ENCODE data around the gene CSRP1.

Gene CSRP1

DNA sequence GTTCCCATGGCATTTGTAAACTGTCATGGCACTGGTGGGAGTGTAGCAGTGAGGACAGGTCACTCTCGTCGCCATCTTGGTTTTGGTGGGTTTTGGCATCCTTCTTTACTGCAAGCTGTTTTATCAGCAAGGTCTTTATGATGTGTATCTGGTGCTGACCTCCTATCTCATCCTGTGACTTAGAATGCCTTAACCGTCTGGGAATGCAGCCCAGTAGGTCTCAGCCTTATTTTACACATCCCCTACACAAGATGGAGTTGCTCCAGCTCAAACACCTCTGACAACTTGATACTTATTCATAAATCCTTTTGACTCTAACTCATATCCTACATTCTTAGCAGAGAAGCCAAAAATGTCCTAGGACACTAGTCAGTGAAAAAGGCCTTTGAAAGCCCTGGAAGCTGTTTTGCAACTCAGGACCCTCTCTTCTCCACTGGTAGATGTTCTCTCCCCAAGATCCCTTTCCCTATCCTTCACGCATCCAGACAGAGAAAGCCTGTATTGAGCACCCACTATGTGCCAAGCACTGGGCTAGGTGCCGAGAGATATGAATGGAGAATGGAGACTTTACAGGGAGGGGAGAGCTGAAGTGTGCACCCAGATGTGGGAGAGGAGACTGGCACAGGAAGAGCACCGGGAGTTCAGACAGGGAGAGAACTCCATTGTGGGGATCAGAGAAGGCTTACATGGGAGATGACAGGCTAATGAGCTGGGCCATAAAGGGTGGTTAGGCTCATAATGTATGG lies 6.7 kb upstream of the CSRP1 start:
- no peak for DNase-seq (ENCODE audit: low spot score)

DNA sequence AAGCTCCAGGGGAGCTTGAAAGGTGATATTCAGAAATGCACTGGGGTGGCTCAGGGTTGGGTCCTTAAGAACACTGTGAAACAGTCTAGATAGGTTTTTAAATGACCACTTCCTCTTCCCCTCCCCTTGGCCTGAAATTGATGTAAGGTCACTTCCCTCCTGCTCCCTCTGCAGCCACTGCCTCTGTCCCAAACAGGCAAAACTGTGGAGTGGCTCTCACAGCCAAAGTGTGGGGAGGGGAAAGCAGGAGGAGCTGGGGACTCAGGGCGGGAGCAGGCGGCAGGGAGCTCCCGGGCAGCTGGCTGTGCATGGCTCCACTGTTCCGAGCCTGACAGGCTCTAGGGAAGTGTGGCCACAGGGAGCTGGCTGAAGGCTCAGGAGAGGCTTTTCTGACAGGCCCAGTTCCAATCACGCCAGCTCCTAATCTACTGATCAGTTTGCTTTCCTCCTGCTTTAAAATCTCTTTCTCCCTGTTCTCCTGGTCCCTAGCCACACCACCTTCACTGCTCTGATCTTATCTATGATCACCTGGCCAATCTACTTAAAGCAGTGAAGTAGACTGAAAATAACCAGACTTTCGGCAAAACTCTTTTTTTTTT lies 5.1 kb upstream of the CSRP1 start:
- DNase-seq (ENCODE audit: low spot score), result peak; percentile 91

DNA sequence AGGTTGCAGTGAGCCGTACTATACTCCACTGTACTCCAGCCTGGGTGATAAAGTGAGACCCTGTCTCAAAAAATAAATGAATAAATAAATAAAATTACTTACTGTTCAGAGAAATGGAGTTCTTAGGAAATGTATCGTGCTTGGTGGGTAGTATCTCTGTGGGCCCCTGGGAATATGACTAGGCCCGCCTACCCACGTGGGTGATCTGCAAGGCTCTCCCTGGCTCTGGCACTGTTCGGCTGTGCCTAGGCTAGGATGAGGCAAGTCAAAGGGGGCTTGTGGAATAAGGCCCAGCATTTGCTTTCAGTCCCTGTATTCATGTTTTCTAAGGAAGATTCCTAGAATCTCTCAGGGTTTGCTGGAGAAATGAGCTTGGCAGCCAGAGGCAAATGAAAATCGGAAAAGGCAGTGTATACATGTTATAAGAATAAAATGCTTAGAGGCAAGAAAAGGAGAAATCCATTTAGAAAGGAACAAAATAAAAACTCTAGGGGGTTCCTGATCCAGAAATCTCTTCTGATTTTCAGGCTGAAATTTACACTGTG lies 4.5 kb upstream of the CSRP1 start:
- DNase-seq (ENCODE audit: low spot score), result no peak

DNA sequence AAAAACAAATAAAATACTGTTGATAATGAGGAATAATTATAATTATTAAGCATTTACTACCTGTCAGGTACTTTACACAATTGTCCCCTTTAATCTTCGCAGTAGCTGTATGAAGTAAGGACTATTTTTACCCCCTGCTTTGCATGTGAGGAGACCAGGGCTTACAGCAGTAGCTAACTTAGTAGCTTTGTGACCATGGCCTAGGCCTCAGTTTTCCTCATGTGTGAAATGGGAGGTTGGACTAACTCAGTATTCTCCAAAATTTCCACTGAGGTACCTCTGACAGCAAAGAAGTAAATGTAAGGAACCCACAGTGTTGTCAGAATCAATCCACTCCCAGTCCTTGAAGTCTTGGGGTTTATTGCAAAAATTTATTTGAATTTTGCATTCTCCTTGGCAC lies 3.8 kb upstream of the CSRP1 start:
- no peak for DNase-seq (ENCODE audit: low spot score)

DNA sequence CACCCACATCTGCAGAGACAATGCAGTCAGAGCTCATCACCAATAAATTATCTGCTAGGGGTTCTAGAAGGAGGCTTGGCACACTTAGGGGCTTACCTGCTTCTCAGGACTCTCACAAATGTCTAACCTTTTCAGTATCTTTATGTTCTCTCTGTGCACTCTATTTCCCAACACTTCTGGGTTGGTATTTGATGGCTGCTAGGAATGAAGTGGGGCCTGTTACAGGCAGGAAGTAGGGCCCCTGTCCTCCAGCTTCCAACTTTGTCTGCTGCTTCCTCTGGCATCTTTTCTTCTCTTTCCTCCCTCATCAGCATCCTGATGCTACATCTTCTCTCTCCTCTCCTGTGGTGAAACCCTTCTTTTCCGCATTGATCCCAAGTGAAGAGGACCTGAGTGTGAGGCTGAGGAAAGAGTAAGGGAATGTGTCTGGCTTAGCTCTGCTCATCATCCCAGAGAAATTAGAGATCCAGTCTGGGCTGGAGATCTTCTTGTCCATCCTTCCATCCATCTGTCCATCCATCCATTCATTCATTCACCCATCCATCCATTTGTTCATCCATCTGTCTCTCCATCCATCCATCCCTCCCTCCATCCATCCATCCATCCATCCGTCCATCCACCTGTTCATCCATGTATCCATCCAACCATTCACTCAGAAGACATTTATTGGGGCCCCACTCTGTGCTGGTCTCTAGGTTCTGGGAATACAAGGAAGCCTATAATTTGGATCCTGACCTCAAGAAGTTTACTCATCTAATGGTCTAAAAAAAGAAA lies 2.9 kb upstream of the CSRP1 start:
- no peak for DNase-seq (ENCODE audit: low spot score)

DNA sequence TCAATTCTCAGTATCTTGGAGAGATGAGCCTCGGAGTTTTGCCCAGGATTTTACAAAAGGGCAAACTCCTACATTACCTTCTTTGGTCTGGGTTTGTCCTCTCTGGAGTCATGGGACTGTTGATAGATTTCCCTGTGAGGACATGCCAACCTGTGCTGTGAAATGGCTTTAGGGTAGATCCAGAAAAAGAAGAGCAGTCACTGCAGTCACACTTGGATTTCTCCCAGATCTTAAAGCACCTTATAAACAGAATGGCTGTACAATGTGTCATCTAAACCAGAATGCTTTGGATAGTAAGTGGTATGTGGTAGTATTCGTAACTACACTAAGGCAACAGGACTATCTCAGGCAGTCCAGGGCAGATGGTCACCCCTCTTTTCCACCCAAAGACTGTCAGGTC lies 1.9 kb upstream of the CSRP1 start:
- DNase-seq (ENCODE audit: low spot score), result no peak

DNA sequence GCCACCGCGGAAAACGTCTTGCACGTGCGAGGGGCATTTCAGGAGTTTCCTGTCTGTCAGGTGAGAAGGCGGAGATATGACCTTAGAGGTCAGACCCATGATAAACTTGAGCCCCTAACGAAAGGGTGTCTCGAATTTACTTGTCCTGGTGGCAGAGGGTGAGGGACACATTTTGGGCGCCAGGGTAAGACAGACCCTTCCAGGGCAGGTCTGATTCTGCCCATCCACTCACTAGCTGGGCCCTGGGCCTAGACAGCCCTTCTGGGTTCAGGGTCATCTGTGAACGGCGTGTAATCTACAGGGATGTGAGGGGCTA lies 395 bp upstream of the CSRP1 start:
- DNase-seq (ENCODE audit: low spot score), result no peak

DNA sequence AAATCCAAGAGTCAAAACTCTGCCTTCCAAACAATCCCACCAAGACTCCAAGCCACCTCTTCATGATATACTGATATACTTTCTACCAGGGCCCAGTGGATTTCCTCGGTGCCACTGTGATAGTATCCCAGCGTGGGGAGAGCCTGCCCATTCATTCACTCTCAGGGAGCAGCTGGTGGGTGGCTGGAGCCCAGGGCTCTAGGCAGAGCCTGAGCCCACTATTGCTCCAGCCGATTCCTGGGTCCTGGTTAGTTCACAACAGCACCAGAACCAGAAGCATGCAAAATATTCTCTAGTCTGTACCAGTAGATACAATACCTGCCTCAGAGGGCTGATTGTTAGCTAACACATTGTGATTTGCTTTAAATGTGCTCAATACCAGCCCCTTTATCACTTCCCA lies 831 bp downstream of the CSRP1 start:
- peak; percentile 57 for DNase-seq (ENCODE audit: low spot score)

DNA sequence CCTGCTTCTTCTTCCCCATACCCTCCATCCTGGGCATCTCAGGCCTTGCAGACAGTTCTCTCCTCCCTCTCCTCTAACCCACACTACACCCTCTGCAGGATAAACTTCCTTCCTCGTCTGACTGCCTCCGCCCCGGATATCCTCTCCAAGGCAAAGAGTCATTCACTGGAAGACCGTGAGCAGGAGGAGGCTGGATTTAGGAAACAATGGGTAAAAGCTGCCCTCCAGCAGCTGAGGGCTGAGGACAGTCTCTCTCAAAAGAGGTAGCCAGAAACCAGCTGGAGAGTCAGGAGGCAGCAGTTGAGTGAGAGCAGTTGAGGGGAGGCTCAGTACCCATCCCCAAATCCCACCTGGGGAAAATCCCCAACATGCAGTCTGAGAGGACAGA lies 1.4 kb downstream of the CSRP1 start:
- DNase-seq (ENCODE audit: low spot score), result no peak

DNA sequence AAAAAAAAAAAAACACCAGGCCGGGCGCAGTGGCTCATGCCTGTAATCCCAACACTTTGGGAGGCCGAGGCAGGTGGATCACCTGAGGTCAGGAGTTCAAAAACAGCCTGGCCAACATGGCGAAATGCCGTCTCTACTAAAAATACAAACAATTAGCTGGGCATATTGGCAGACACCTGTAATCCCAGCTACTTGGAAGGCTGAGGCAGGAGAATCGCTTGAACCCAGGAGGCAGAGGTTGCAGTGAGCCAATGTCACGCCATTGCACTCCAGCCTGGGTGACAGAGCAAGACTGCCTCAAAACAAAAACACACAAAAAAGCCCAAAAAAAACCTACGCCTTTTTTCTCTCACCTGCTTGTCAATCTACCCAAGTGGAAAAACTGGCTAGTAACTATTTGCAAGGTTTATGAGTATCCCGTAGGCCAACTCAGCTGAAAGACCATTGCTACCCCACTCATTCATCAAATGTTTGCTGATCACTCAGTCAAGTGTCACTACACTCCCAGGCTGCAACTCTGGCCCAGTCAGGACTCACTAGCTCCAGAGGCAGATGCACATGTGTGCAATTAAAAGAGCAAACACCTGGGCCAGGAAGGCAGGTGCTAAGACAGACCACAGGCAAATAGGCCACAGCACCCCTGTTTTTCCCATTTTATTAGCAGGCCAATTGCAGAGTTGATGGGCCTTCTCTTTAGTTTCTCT lies 2.0 kb downstream of the CSRP1 start:
- no peak for DNase-seq (ENCODE audit: low spot score)

DNA sequence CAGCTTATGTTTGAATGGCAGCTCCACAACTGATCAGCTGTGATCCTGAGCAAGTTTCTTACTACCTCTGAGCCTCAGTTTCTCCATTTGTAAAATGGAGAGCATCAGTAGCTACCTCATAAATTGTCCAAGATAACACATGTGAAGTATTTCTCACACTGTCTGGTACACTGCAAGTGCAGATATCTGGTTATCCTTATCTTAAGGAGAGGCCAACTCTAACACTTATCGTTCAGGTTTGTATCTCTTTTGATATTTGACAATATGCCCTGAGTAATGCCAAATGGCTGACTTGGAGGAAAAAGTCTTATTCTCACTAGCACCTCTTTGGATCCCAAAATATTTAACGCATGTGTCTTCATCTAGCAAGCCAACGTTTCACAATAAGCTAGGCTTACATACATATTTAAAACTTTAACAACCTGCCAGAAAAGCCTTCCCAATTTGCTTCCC lies 2.7 kb downstream of the CSRP1 start:
- DNase-seq (ENCODE audit: low spot score), result no peak

DNA sequence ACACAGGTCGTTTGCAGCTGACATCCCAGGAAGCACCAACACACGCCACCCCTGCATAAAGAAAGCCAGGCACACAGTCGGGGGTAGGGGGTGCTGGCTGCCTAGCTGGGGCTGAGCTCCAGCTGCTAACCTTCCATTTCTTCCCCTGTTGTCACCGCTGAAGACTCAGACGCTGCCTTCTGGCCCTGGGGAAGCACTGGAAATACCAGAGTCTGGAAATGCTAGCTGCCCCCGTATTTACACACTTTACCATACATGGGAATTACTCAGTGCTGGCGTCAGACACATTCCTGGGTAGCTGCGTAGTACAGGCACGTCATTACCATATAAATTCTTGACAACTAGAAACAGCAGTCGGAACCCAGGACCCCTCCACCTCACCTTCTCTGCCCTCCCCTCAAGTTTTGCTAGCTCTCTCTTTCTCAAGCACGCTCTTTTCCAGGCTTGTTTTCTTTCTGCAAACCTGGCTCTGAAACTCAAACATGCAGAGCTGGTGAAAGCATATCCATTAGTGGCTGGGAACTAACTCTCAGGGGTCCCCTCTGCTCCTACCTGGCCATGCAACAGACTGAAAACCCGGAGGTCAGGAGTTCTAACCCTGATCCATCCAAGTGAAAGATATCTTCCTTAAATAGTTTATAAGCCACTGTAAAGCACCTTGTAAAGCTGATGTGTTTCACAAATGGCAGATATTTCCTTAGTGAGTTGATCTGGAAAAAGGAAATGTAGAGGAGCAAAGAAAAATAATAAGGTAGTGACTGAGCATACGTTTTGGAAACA lies 3.3 kb downstream of the CSRP1 start:
- peak; percentile 53 for DNase-seq (ENCODE audit: low spot score)

DNA sequence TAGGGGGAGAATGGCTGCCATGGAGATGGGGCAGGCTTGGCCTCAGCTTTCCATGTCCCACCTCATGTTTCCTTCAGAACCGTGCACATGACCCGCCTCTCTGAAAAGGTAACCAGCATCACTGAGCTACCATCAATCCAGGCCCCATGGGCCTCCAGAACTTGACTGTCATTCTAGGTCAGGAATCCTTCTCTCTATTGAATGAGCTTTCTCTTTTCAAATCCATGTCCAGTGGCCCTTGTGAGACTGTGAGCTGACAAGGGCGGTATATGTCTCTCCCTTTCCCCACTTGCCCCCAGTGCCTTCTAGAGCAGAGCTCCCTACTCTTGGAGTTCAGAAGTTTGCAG lies 4.4 kb downstream of the CSRP1 start:
- no peak for DNase-seq (ENCODE audit: low spot score)

DNA sequence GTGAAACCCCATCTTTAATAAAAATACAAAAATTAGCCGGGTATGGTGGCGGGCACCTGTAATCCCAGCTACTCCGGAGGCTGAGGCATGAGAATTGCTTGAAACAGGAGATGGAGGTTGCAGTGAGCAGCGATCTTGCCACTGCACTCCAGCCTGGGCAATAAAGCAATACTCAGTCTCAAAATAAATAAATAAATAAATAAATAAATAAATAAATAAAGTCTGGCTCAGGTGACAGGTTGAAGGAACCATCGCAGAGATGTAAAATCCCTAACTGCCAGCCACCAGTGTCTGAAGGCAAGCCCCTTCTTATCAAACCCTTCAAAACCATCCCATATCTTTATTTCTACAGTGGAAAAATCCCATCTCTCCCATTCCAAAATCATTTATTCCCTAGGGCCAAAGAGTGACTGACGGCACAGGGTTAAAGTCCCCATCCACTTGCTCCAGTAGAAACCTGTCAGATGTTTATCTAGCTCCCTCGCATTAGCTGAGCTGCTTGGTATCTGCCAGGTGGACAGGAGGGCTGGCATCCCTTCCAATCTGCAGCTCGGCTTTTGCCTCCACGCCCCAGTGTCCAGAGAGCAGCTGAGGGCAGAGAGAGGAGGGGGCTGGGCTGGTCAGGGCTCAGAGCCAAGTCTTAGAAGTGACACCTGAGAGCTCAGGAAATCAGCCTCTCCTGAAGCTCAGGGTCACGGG lies 5.0 kb downstream of the CSRP1 start:
- no peak for DNase-seq (ENCODE audit: low spot score)

DNA sequence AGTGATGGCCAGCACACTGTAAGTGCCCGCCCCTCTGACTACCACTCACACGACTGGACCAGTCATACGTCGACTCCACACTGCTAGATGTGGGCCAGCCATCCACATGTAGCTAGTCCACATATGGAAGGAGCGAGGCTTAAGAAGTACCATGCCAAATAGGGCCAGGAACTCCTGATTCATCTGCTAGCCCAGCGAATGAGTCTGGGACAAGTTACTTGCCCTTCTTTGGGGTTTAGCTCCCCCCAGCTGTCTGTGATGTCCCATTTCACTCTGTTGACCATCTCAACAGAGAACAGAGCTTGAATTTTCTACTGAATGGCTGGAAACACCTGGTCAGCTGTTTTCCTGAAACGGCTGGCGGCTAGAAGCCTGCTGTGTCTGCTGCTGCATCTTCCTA lies 5.8 kb downstream of the CSRP1 start:
- no peak for DNase-seq (ENCODE audit: low spot score)

DNA sequence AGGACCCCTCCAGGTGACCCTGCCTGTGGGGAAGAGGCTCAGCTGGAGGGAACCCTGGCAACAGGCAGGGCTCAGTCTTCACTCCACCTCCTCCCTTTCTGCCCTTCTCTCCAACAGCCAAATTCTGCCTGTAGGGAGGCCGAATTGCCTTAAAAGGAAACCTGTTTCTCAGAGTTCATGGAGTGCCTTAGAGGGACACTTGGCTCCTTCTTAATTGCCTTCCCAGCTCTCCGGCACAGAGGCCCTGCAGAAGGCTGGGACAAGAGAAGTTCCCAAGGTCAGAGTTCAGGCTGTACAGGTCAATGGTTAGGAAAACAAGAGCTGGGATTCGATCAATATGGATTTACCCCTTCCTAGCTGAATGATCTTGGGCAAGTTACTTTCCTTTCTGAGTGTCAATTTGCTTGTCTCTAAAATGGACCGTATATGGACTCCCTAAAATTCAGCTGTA lies 6.2 kb downstream of the CSRP1 start:
- DNase-seq (ENCODE audit: low spot score), result no peak

DNA sequence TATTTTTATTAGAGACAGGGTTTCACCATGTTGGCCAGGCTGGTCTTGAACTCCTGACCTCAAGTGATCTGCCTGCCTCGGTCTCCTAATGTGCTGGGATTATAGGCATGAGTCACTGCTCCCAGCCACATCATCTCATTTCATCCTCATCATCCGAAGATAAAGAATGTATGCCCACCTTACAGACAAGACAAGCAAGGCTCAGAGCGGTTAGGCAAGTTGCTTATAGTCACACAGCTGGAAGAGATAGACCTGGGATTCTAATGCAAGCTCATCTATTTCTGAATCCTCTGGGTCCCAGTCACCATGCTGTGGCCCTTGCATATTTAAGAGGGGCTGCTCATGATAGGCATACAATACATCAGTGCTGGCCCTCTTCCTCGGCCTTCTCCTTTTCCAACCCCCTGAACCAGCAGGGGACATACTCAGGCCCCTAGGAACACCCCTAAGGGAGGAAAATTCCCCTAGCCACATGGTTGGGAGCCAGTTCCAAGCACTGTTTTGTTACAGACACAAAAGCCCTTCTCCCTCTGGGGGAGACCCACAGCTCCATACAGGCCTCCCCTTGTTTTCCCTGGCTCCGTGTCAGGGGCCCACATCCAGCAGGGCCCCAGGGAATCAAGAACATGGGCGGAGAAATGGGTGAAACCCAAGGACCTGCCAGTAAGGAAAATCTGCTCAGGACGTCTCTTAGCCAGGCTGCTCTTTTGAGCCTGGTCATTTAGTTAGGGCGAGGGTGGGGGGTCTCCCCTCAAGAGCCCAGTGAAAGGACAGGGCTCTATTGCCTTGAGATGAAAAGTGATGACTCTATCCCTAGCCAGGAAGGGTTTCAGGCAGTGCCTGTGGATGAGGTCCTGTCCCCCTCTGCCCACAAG lies 6.9 kb downstream of the CSRP1 start:
- peak; percentile 93 for DNase-seq (ENCODE audit: low spot score)

DNA sequence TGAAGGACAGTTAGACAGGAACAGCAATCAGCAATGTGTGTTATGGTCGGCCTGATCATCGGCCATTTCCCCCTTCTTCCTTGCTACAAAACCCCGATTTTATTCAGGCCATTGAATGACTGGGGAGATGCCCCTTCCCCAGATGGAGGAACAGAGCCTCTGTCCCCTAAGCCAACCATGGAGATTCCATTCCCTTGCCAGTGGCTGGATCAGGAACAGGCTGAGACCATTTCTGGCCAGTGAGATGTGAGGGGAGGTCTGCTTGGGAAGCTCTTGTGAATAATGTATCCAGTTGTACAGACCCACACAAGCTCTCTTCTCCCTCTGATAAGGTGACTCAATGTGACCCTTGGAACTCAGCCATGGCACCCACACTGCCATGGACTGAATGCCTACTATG lies 7.7 kb downstream of the CSRP1 start:
- no peak for DNase-seq (ENCODE audit: low spot score)

DNA sequence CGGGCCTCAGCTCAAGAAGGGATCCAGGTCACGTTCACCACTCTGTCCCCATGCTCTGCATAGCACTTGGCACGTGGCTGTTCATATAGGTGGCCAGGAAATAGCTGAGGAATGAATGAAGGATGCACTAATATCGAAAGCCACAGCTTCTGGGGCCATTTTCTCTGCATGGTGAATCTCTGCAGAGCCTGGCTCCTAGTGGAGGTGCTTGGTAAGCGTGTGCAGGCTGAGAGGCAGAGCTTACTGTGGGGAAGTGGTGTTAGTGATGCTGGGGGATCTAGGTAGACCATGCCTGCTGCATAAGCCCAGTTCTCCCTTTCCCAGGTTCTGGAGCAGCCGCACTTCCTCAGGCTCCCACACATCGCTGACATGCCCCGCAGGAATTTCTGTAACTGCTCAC lies 8.3 kb downstream of the CSRP1 start:
- DNase-seq (ENCODE audit: low spot score), result no peak

DNA sequence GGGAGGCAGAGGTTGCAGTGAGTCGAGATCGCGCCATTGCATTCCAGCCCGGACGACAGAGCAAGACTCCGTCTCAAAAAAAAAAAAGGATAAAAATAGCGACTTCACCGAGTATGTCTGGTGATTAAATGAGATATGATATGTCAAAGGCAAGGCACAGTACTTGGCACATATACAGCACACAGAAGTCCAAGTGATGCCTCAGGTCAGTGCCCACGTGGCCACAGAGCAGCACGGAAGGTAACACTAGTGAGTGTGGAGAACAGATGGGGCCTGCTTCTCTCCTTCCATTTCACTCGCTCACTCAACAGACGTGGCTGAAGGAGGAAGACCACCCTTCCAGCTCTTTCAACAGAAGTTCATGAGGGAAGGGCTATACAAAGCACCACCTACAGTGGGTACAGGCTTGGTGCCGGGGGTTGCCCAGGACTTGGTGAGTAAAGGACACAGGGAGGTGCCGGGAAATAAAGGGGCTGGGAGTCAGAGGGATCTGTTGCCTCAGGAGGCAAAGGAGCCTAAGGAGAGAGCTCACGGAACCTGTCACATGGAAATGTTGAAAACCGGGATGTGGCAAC lies 8.9 kb downstream of the CSRP1 start:
- DNase-seq (ENCODE audit: low spot score), result no peak
